Measurements from ENCODE around the gene STRAP. TPM values are rescaled to one million over a fixed set of nuclear protein-coding genes. Genes with fewer than 3 reads are reported as not detected.

Gene STRAP
- total and polyA plus RNA-seq, 2 of the 8 experiments (the other 6 are each of a cell fraction or from before 2014, with no cell fraction given), result 107 to 251 TPM

- Histone ChIP-seq H3K9me3 (ENCODE audit: insufficient read depth in 2 of 2, low read depth in 1 of 2, low read length in 1 of 2) (no peaks in the 10 kb centered on the region), H3K36me3 (ENCODE audit: control insufficient read depth in 2 of 4, insufficient read depth in 4 of 4, low read length in 3 of 4) (no peaks in the 10 kb centered on the region), H3K4me1 (replicated peaks in 1 of 4; ENCODE audit: control insufficient read depth in 3 of 4, insufficient read depth in 4 of 4, low read length in 3 of 4) (peaks cover 0 to 8% (median 5%) of the 10 kb centered on the region in 4 experiments; a peak in 3 of 7 replicates), H3K56ac (replicated peaks; ENCODE audit: insufficient read length, low read depth, low read length) (no peak overlapping the region), H2BK5ac (ENCODE audit: low read depth, low read length) (no peak overlapping the region), H4K8ac (ENCODE audit: extremely low read depth, insufficient read depth, low read length) (no peak overlapping the region), H4K5ac (ENCODE audit: insufficient read length, low read depth, low read length) (no peak overlapping the region), H3K79me2 (ENCODE audit: control insufficient read depth in 1 of 2, insufficient read depth in 2 of 2, low read length in 2 of 2) (no peaks in the 10 kb centered on the region), H3K79me1 (ENCODE audit: low read depth, low read length) (no peaks in the 10 kb centered on the region), H3K4me2 (ENCODE audit: insufficient read depth in 1 of 2, low read depth in 2 of 2, low read length in 2 of 2) (no peak overlapping the region), H2BK20ac (ENCODE audit: low read length) (no peak overlapping the region), H3K4me3 (ENCODE audit: extremely low read depth in 1 of 4, insufficient read depth in 2 of 4, low read depth in 3 of 4, low read length in 4 of 4) (no peak overlapping the region), H3K4ac (replicated peaks; ENCODE audit: insufficient read length, low read depth, low read length) (no peak overlapping the region), H2BK12ac (ENCODE audit: low read depth, low read length) (no peak overlapping the region), H2AFZ (ENCODE audit: low read length) (no peak overlapping the region), H4K20me1 (replicated peaks in 1 of 2; ENCODE audit: control insufficient read depth in 1 of 2, insufficient read depth in 2 of 2, low read length in 2 of 2) (no peaks in the 10 kb centered on the region), H3K23me2 (ENCODE audit: low read depth, low read length) (no peaks in the 10 kb centered on the region), H3K27me3 (replicated peaks in 1 of 4; ENCODE audit: control insufficient read depth in 3 of 4, extremely low read depth in 1 of 4, insufficient read depth in 3 of 4, low read length in 3 of 4) (no peaks in the 10 kb centered on the region), H3K9ac (replicated peaks in 1 of 4; ENCODE audit: extremely low read depth in 1 of 4, low read depth in 3 of 4, low read length in 3 of 4) (no peak overlapping the region), H2BK120ac (replicated peaks; ENCODE audit: low read depth, low read length) (no peak overlapping the region), H3K14ac (ENCODE audit: insufficient read length) (no peak overlapping the region), H2AK5ac (ENCODE audit: low read depth, low read length) (no peak overlapping the region), H3K27ac (ENCODE audit: low read depth, low read length) (no peak overlapping the region), H3K18ac (ENCODE audit: extremely low read depth, low read length) (no peak overlapping the region), H2BK15ac (ENCODE audit: low read length) (no peak overlapping the region), H3K23ac (ENCODE audit: insufficient read length) (no peak overlapping the region), H4K91ac (replicated peaks; ENCODE audit: insufficient read length, low read length) (no peak overlapping the region)
- CTCF ChIA-PET (ENCODE audit: partially characterized antibody), result interaction anchor here (0.8 to 1.7 kb wide), 4 partner anchors 10 to 55 kb away, joined by 3 to 9 read pairs (median 5); no protein-coding TSS in a partner anchor
- DNase-seq (ENCODE audit: low read depth in 1 of 2, low spot score in 2 of 2) (no peak), FAIRE-seq (no peak)
- POLR2A ChIA-PET (ENCODE audit: partially characterized antibody), result interaction anchor here (1.2 to 1.6 kb wide), 3 partner anchors 8 to 18 kb away, joined by 3 to 7 read pairs (median 3); partner anchors contain the start of gene DERA
- WGBS, 2 experiments (ENCODE audit: extremely low coverage in 1 of 2, insufficient coverage in 1 of 2, insufficient read length in 1 of 2, insufficient replicate concordance in 2 of 2, low coverage in 1 of 2, low lambda C conversion rate in 2 of 2, missing lambda C conversion rate in 1 of 2), result 56% methylated on average over 2 of the region's 2 CpGs; no CpG with 5 or more reads in 1 of the 2 experiments
- TF ChIP-seq SP1 (IDR thresholded peaks at IDR 0.05; ENCODE audit: low read depth, low read length) (no peak), SAP30 (IDR thresholded peaks at IDR 0.05; ENCODE audit: insufficient read depth, insufficient replicate concordance, low read length) (no peak), JUND (IDR thresholded peaks at IDR 0.05; ENCODE audit: low read length) (no peak), RAD21 (IDR thresholded peaks at IDR 0.05 in 1 of 2, conservative IDR thresholded peaks at IDR 0.05 in 1 of 2; ENCODE audit: low read depth in 2 of 2, low read length in 2 of 2) (no peak), CHD2 (IDR thresholded peaks at IDR 0.05; ENCODE audit: low read length) (no peak), CREB1 (IDR thresholded peaks at IDR 0.05) (no peak), EGR1 (IDR thresholded peaks at IDR 0.05; ENCODE audit: borderline replicate concordance, low read depth, low read length) (no peak), SIN3A (conservative IDR thresholded peaks at IDR 0.05 in 1 of 2, IDR thresholded peaks at IDR 0.05 in 1 of 2; ENCODE audit: low read depth in 1 of 2, low read length in 2 of 2) (no peak), SIRT6 (IDR thresholded peaks at IDR 0.05; ENCODE audit: low read length) (no peak), NANOG (IDR thresholded peaks at IDR 0.05; ENCODE audit: insufficient read depth, low read depth, low read length, poor library complexity, severe bottlenecking) (no peak), NRF1 (IDR thresholded peaks at IDR 0.05; ENCODE audit: low read depth, low read length) (no peak), SP4 (IDR thresholded peaks at IDR 0.05; ENCODE audit: low read length) (no peak), CBX5 (IDR thresholded peaks at IDR 0.05; ENCODE audit: low read depth, low read length) (no peak), HDAC6 (IDR thresholded peaks at IDR 0.05; ENCODE audit: low read depth, low read length) (no peak), MAX (IDR thresholded peaks at IDR 0.05) (no peak)
Observed at GRCh38 chr12:15928346-15928745, 46.2 kb downstream of the STRAP start.

Measured in H1 (cell line).